Stimulated activated CD4-positive, alpha-beta T cell treated with anti-CD3 and anti-CD28 coated beads, Interleukin-1b, Interleukin-23, amount 100 ng/mL, for 24 hours (primary cell): ENCODE measurements around the gene AP3S2.
"Not testable (repeated sequence)": the region's sequence is repeated elsewhere in the genome, so short reads cannot be mapped to it uniquely, and the experiment has no call there.

Source experiments
- DNase-seq, 4 experiments: peaks; one replicate each; pipeline ENCODE4 v3.0.0-alpha.2; 2020; ENCODE audit warnings: low read depth in 4 of 4, low spot score in 1 of 4

The AP3S2 gene

DNA sequence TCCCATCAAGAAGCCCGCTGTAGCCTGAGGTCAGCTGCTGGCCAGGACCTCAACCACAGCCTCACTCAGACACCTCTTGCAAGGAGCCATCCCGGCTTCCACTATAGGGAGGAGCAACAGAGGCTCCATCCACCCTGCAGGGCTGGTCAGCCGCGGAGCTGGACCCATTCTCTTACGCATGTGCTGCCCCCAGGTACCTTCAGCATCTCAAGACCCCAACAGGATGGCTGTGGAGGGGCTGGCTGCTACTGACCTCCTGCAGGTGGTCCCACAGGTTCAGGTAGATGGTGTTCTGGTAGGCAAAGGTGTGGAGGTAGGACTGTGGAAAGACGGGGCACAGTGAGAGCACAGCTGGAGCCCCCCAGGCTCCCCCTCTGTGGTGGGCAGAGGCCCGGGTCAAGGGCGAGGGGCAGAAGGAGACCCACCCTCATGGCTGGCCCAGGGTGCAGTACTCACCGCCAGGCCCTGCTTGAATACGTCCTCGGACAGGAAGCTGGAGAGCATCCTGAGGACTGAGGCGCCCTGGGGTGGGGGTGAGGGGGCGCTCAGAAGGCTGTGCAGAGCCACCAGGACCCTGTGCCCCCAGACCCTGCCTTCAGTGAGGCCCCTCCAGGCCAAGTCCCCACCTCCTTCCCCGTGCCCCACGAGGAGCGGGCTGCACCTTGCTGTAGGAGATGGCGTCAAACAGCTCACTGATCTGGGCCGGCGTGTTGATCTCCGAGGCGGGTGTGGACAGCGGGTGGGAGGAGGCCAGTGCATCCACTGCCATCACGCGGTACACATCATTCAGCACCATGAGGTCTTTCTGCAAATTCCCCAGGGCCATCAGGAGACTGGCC, 90.6 kb downstream of the AP3S2 start:
- no peak for DNase-seq

- no peak for DNase-seq
Measured at GRCh38 chr15:89802231-89802928, 91.4 kb downstream of the AP3S2 start.

- no peak for DNase-seq
Measured at GRCh38 chr15:89801471-89802195, 92.2 kb downstream of the AP3S2 start.

DNA sequence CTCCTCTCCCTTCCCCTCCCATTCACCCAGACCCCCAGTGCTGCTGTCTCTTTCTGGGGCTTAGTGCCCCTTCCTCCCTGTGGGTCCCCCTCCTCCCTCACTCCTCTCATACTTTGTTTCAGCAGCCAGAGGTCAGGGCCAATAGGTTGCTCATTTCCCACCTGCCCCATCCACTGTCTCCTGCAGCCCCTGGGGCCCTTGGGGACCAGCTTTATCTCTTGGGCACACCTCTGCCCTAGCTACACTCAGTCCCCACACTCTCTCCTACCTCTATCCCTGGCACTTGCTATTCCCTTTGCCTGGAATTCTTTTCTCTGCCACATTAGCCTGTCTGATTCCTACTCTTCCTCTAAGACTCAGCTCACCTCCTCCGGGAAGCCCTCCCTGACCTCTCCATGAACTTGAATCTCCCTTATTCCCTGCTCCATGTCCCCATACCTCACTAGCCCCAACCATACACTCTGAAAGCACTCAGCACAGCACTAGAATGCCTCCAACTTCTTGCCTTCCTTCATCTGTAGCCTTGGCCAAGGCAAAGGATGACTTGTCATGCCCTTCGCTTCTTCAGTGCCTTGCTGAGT, 93.8 kb downstream of the AP3S2 start:
- DNase-seq: no peak

DNA sequence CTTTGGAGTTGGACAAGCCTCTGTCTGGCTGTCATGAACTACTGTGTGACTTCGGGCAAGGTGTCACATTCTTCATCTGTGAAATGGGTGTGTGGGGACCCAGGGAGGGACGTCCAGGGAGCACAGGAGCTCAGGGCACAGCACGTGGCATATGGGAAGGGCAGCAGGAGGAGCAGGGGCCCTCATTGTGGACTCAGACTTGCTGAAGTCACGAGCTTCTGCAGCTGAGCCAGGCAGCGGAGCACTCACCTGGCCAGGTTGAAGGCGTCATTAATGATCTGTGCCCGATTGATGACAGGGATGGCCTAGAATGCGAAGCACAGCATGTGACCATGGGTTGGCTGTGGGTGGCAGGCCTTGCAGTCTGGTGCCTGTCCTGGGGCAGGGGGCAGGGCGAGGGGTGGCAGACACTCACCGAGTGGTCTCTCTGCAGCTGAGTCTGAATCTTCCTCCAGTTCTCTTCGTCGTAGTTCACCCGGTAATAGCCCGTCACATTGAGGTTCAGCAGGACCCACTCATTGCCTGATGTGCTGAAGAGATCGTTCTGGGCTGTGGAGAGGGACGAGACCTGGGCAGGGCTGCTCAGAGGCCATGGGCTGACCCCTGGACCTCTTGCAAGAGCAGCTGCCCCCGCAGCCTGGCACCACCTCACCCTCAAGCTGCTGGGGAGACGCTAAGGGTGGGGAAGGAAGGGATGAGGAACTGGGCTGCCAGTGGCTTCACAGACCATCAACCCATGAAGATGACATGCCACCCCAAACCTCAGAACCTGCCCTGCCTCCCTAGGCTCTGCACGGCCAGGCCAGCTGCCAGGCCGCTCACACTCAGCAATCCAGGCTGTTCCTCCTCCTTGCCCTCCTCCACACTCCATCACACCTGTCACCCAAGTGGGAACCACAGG, 94.5 kb downstream of the AP3S2 start:
- DNase-seq: no peak

- DNase-seq: no peak
Measured at GRCh38 chr15:89797678-89798201, 96.1 kb downstream of the AP3S2 start.

DNA sequence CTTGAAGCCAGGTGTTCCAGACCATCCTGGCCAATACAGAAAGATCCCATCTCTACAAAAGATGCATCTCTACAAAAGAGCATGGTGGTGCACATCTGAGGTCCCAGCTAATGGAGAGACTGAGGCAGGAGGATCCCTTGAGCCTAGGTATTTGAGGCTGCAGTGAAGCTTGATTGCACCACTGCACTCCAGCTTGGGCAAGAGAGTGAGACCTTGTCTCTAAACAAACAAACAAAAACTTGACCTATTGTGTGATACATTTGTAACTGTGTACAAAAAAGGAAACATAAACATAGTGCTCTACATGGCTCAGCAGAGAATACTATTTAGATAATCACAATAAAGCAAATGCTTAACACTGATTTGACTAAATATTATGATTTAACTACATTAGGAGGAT, 97.8 kb downstream of the AP3S2 start:
- DNase-seq: no peak

- no peak for DNase-seq
Measured at GRCh38 chr15:89794627-89795241, 99.1 kb downstream of the AP3S2 start.

DNA sequence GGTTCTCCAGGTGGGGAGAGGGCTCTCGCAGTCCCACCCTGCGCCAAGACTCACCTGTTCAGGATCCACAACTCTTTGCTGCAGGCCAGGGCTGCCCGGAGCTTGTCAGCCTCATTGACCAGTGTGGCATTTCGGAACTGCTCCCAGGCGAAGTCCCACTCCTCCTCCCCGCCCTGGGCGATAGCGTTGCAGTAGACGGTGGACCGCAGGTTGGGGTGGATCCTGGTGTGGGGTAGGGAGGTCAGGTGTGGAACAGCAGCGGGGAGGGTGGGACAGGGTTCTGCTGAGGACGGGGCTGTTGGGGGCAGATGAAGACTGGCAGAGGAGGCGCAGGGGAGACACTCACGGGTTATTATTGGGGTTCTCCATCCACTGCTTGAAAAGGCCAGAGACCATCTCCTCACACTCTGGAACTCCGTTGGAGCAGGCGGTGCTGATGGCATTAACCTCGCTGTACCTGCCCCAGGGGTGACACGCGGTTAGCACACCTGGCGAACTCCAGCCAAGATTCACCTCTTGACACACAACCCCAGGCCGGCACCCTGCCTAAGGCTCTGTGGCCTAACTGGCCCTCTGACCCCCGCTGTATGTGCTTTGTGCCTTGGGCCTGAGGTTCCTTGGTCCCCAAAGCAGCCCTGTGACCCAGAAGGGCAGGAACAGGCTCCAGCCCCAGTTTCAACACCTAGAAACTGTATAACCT, 101.5 kb downstream of the AP3S2 start:
- DNase-seq: no peak

- DNase-seq: no peak
Measured at GRCh38 chr15:89790661-89791060, 103.1 kb downstream of the AP3S2 start.

- no peak for DNase-seq
Measured at GRCh38 chr15:89790206-89790605, 103.6 kb downstream of the AP3S2 start.

- not testable (repeated sequence) for DNase-seq
Measured at GRCh38 chr15:89788585-89788984, 105.2 kb downstream of the AP3S2 start.

GRCh38 chr15:89787944-89788343, 105.8 kb downstream of the AP3S2 start:
- DNase-seq: no peak

GRCh38 chr15:89785774-89786140, 108.0 kb downstream of the AP3S2 start:
- DNase-seq: no peak

- DNase-seq: no peak
Measured at GRCh38 chr15:89785064-89785773, 108.6 kb downstream of the AP3S2 start.

DNA sequence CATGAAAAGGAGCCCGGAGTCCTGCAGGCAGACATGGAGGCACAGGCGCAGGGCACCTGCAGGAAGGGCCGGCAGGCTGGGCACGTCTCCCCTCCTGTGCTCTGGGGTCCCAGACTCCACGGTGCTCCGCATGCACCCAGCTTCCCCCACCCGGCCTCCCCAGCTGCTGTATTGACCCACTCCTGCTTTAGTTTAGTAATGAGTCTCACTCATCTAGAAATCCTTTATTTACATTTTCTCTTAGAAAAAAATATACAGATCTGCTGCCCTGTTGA, 109.2 kb downstream of the AP3S2 start:
- DNase-seq: no peak

GRCh38 chr15:89783861-89784685, 109.7 kb downstream of the AP3S2 start:
- no peak for DNase-seq
